ENCODE data around the gene DYNLL2.
A peak's percentile ranks its signal among the peaks of the same experiment; 100 is the strongest.

The DYNLL2 gene

DNA sequence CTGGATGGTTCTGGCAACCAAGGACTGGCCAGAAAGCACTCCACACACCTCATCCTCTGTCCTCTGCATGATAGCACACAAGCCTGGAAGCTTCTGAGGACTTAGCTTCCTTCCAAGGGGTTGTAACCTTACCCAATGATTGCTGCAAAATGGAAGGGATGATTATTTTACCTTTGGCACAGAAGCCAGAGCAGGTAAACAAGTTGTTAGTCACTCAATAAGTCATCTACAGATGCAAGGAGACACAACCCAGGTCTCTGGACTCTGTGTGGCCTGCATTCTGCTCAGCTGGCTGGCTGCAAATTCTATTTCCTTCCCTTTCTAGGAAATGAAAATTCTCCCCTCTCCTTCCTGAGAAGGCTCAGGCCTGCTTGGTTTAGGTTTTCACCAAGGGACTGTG, 26.7 kb upstream of the DYNLL2 start:
- no peak for DNase-seq (ENCODE audit: low spot score)
- Histone ChIP-seq H3K4me3 (ENCODE audit: severe bottlenecking) (no peak overlapping the region), H3K4me1 (ENCODE audit: insufficient read depth, poor library complexity, severe bottlenecking) (no peaks in the 10 kb centered on the region), H3K9me3 (ENCODE audit: severe bottlenecking) (no peaks in the 10 kb centered on the region), H3K36me3 (ENCODE audit: low read depth) (no peaks in the 10 kb centered on the region), H3K27ac (ENCODE audit: poor library complexity, severe bottlenecking) (no peak overlapping the region), H3K27me3 (ENCODE audit: insufficient read depth, poor library complexity, severe bottlenecking) (no peaks in the 10 kb centered on the region)
- TF ChIP-seq CTCF (IDR thresholded peaks at IDR 0.05; ENCODE audit: poor library complexity, severe bottlenecking) = no peak
- ATAC-seq (ENCODE audit: low read depth) = no peak

GRCh38 chr17:58059141-58059540, 24.1 kb upstream of the DYNLL2 start:
- TF ChIP-seq CTCF (IDR thresholded peaks at IDR 0.05; ENCODE audit: poor library complexity, severe bottlenecking) = no peak
- no peak for ATAC-seq (ENCODE audit: low read depth)
- no peak for DNase-seq (ENCODE audit: low spot score)

DNA sequence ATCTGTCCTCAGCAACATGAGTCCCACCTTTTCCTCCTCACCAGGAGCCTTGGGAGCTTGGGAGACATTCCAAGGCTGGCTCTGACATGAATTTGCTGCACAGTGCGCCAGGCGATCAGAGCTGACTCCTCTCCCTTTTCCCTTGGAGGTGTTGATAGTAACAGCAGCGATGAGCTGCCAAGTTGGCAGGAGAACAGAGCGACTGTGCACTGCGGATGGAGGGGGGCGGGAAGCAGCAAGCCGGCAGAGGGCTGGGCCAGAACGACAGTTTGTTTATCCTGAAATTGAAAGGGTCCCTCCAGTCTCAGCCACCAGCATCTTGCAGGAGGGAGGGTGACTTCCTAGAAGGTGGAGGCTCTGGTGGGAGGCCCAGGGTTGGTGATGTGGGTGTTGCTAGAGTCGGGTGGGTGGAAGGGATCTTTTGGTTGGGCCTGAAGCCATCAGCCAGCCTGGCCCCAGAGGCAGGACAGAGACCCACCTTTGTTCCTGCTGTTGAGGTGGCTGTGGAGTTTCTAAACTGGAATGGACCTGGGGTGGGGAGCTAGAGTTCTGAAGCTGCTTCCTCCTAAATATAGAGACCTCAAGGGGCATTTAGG, 22.5 kb upstream of the DYNLL2 start:
- TF ChIP-seq CTCF (IDR thresholded peaks at IDR 0.05; ENCODE audit: poor library complexity, severe bottlenecking) = no peak

More at GRCh38 chr17:58059141-58059540, 24.1 kb upstream of the DYNLL2 start:
- no peaks in the 10 kb centered on the region for H3K4me1 ChIP-seq (ENCODE audit: insufficient read depth, poor library complexity, severe bottlenecking)
- H3K27ac ChIP-seq (ENCODE audit: poor library complexity, severe bottlenecking) = no peak overlapping the region
- H3K9me3 ChIP-seq (ENCODE audit: severe bottlenecking) = no peaks in the 10 kb centered on the region
- no peak overlapping the region for H3K4me3 ChIP-seq (ENCODE audit: severe bottlenecking)
- no peaks in the 10 kb centered on the region for H3K36me3 ChIP-seq (ENCODE audit: low read depth)
- no peaks in the 10 kb centered on the region for H3K27me3 ChIP-seq (ENCODE audit: insufficient read depth, poor library complexity, severe bottlenecking)

GRCh38 chr17:58061672-58062071, 21.5 kb upstream of the DYNLL2 start:
- Histone ChIP-seq H3K36me3 (ENCODE audit: low read depth) (no peaks in the 10 kb centered on the region), H3K27ac (ENCODE audit: poor library complexity, severe bottlenecking) (no peak overlapping the region), H3K4me1 (ENCODE audit: insufficient read depth, poor library complexity, severe bottlenecking) (no peaks in the 10 kb centered on the region), H3K27me3 (ENCODE audit: insufficient read depth, poor library complexity, severe bottlenecking) (no peaks in the 10 kb centered on the region), H3K4me3 (ENCODE audit: severe bottlenecking) (no peak overlapping the region), H3K9me3 (ENCODE audit: severe bottlenecking) (no peaks in the 10 kb centered on the region)
- DNase-seq (ENCODE audit: low spot score) (no peak), ATAC-seq (ENCODE audit: low read depth) (no peak)
- no peak for TF ChIP-seq CTCF (IDR thresholded peaks at IDR 0.05; ENCODE audit: poor library complexity, severe bottlenecking)

More for the DNA sequence above, 22.5 kb upstream of the DYNLL2 start:
- Histone ChIP-seq H3K36me3 (ENCODE audit: low read depth) (no peaks in the 10 kb centered on the region), H3K27ac (ENCODE audit: poor library complexity, severe bottlenecking) (no peak overlapping the region), H3K4me1 (ENCODE audit: insufficient read depth, poor library complexity, severe bottlenecking) (no peaks in the 10 kb centered on the region), H3K9me3 (ENCODE audit: severe bottlenecking) (no peaks in the 10 kb centered on the region), H3K4me3 (ENCODE audit: severe bottlenecking) (no peak overlapping the region), H3K27me3 (ENCODE audit: insufficient read depth, poor library complexity, severe bottlenecking) (no peaks in the 10 kb centered on the region)
- ATAC-seq (ENCODE audit: low read depth) (peak; percentile 56), DNase-seq (ENCODE audit: low spot score) (no peak)

DNA sequence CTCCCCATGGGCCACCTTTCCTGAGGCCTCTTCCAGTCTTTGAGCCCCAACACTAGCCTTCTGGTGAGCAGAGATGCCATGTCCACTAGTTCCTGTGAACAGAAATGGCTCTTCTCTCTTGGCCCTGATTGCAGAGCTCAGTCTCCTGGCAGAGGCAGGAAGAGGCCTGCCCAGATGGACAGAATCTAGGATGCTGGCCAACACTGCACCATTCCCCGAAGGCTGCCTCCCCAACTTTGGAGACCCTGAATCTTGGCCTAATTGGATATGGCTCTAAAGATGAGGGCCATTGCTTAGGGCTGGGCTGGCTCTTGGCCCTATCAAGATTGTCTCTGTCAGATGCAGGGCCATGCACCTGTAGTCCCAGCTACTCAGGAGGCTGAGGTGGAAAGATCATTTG, 18.0 kb upstream of the DYNLL2 start:
- DNase-seq (ENCODE audit: low spot score) (no peak), ATAC-seq (ENCODE audit: low read depth) (no peak)
- no peaks in the 10 kb centered on the region for H3K9me3 ChIP-seq (ENCODE audit: severe bottlenecking)
- H3K4me3 ChIP-seq (ENCODE audit: severe bottlenecking) = no peak overlapping the region
- no peak overlapping the region for H3K27ac ChIP-seq (ENCODE audit: poor library complexity, severe bottlenecking)
- no peaks in the 10 kb centered on the region for H3K36me3 ChIP-seq (ENCODE audit: low read depth)
- no peaks in the 10 kb centered on the region for H3K4me1 ChIP-seq (ENCODE audit: insufficient read depth, poor library complexity, severe bottlenecking)
- no peaks in the 10 kb centered on the region for H3K27me3 ChIP-seq (ENCODE audit: insufficient read depth, poor library complexity, severe bottlenecking)
- no peak for TF ChIP-seq CTCF (IDR thresholded peaks at IDR 0.05; ENCODE audit: poor library complexity, severe bottlenecking)
